ENCODE data around the gene NAGPA. TPM values are rescaled to one million over a fixed set of nuclear protein-coding genes. Genes with fewer than 3 reads are reported as not detected.
"Not testable (repeated sequence)": the region's sequence is repeated elsewhere in the genome, so short reads cannot be mapped to it uniquely, and the experiment has no call there.

Gene NAGPA
- total RNA-seq, 1 experiment from 2014 or later = 11.7 TPM

GRCh38 chr16:5077304-5077703 lies 43.6 kb upstream of the NAGPA start:
- intact Hi-C loops (cut with micrococcal nuclease; ENCODE audit: unreplicated experiment) = no loop called here
- peaks cover 6% of the 10 kb centered on the region for H3K36me3 ChIP-seq (ENCODE audit: insufficient read depth, low read length, poor library complexity, severe bottlenecking)
- no peak for DNase-seq (ENCODE audit: low spot score)
- ChIA-PET POLR2A (ENCODE audit: low non-redundant PET) (no interaction called here), CTCF (no interaction called here)
- H3K27me3 ChIP-seq (replicated peaks; ENCODE audit: insufficient read depth, low read depth, low read length, poor library complexity) = no peaks in the 10 kb centered on the region
- no TSS peak for BruUV-seq (replicated peaks)
- peaks cover 3% of the 10 kb centered on the region for H3K4me1 ChIP-seq (ENCODE audit: insufficient read depth, low read length, poor library complexity, severe bottlenecking)
- H3K9me3 ChIP-seq (ENCODE audit: low read depth, low read length, poor library complexity, severe bottlenecking) = no peaks in the 10 kb centered on the region
- H3K4me3 ChIP-seq (ENCODE audit: low read depth, low read length, poor library complexity, severe bottlenecking) = no peak overlapping the region
- TF ChIP-seq CTCF (conservative IDR thresholded peaks at IDR 0.05; ENCODE audit: low read depth, low read length) = no peak
- no peak for TF ChIP-seq EZH2 (IDR thresholded peaks at IDR 0.05; ENCODE audit: borderline replicate concordance, low read depth, low read length, poor library complexity, severe bottlenecking)
- H3K27ac ChIP-seq (ENCODE audit: low read depth, low read length, poor library complexity, severe bottlenecking) = no peak overlapping the region

- DNase-seq (ENCODE audit: low spot score) = no peak
- CTCF ChIA-PET = no interaction called here
- TF ChIP-seq CTCF (conservative IDR thresholded peaks at IDR 0.05; ENCODE audit: low read depth, low read length) (no peak), EZH2 (IDR thresholded peaks at IDR 0.05; ENCODE audit: borderline replicate concordance, low read depth, low read length, poor library complexity, severe bottlenecking) (no peak)
These were observed 41.9 kb upstream of the NAGPA start for GRCh38 chr16:5075637-5076036.

GRCh38 chr16:5073771-5074170 lies 40.0 kb upstream of the NAGPA start:
- DNase-seq (ENCODE audit: low spot score); H3K4me1 ChIP-seq (ENCODE audit: insufficient read depth, low read length, poor library complexity, severe bottlenecking); H3K9me3 ChIP-seq (ENCODE audit: low read depth, low read length, poor library complexity, severe bottlenecking); H3K27ac ChIP-seq (ENCODE audit: low read depth, low read length, poor library complexity, severe bottlenecking); POLR2A ChIA-PET (ENCODE audit: low non-redundant PET); H3K4me3 ChIP-seq (ENCODE audit: low read depth, low read length, poor library complexity, severe bottlenecking); CTCF ChIA-PET; H3K36me3 ChIP-seq (ENCODE audit: insufficient read depth, low read length, poor library complexity, severe bottlenecking); H3K27me3 ChIP-seq (replicated peaks; ENCODE audit: insufficient read depth, low read depth, low read length, poor library complexity); intact Hi-C loops (cut with micrococcal nuclease; ENCODE audit: unreplicated experiment); BruUV-seq (replicated peaks): not testable (repeated sequence)

More at GRCh38 chr16:5075637-5076036, 41.9 kb upstream of the NAGPA start:
- POLR2A ChIA-PET (ENCODE audit: low non-redundant PET) = no interaction called here
- peaks cover 3% of the 10 kb centered on the region for H3K4me1 ChIP-seq (ENCODE audit: insufficient read depth, low read length, poor library complexity, severe bottlenecking)
- H3K9me3 ChIP-seq (ENCODE audit: low read depth, low read length, poor library complexity, severe bottlenecking) = no peaks in the 10 kb centered on the region
- BruUV-seq (replicated peaks) = no TSS peak
- no peak overlapping the region for H3K4me3 ChIP-seq (ENCODE audit: low read depth, low read length, poor library complexity, severe bottlenecking)
- no peak overlapping the region for H3K27ac ChIP-seq (ENCODE audit: low read depth, low read length, poor library complexity, severe bottlenecking)
- peaks cover 6% of the 10 kb centered on the region for H3K36me3 ChIP-seq (ENCODE audit: insufficient read depth, low read length, poor library complexity, severe bottlenecking)
- intact Hi-C loops (cut with micrococcal nuclease; ENCODE audit: unreplicated experiment) = no loop called here
- no peaks in the 10 kb centered on the region for H3K27me3 ChIP-seq (replicated peaks; ENCODE audit: insufficient read depth, low read depth, low read length, poor library complexity)

GRCh38 chr16:5073279-5073629 lies 39.5 kb upstream of the NAGPA start:
- POLR2A ChIA-PET (ENCODE audit: low non-redundant PET) = no interaction called here
- CTCF ChIA-PET = no interaction called here

More at GRCh38 chr16:5073279-5073629, 39.5 kb upstream of the NAGPA start:
- Histone ChIP-seq H3K36me3 (ENCODE audit: insufficient read depth, low read length, poor library complexity, severe bottlenecking) (peaks cover 6% of the 10 kb centered on the region), H3K4me1 (ENCODE audit: insufficient read depth, low read length, poor library complexity, severe bottlenecking) (peaks cover 3% of the 10 kb centered on the region), H3K4me3 (ENCODE audit: low read depth, low read length, poor library complexity, severe bottlenecking) (no peak overlapping the region), H3K27ac (ENCODE audit: low read depth, low read length, poor library complexity, severe bottlenecking) (no peak overlapping the region), H3K9me3 (ENCODE audit: low read depth, low read length, poor library complexity, severe bottlenecking) (no peaks in the 10 kb centered on the region), H3K27me3 (replicated peaks; ENCODE audit: insufficient read depth, low read depth, low read length, poor library complexity) (no peaks in the 10 kb centered on the region)
- no TSS peak for BruUV-seq (replicated peaks)
- intact Hi-C loops (cut with micrococcal nuclease; ENCODE audit: unreplicated experiment) = no loop called here
- no peak for DNase-seq (ENCODE audit: low spot score)
- TF ChIP-seq CTCF (conservative IDR thresholded peaks at IDR 0.05; ENCODE audit: low read depth, low read length) (no peak), EZH2 (IDR thresholded peaks at IDR 0.05; ENCODE audit: borderline replicate concordance, low read depth, low read length, poor library complexity, severe bottlenecking) (no peak)
